Transverse colon (tissue), 1 donor: ENCODE data around the gene NR3C1.

Experiments
- EP300 ChIP-seq: sonication (generic); formaldehyde crosslinking; IDR thresholded peaks from one replicate; pipeline ENCODE4 v1.6.1; 2017; ENCODE audit warnings: antibody characterized with exemption, low read depth
- POLR2A ChIP-seq: fragments of 450-650 bp; IDR thresholded peaks from one replicate; pipeline ENCODE4 v1.6.1; 2016; ENCODE audit warnings: antibody characterized with exemption, mild to moderate bottlenecking, moderate library complexity

- TF ChIP-seq EP300 (no peak), POLR2A (no peak)
These were observed 38.9 kb upstream of the NR3C1 start for GRCh38 chr5:143442385-143442784.
